Measurements from ENCODE around the gene PABPC3. TPM values are rescaled to one million over a fixed set of nuclear protein-coding genes. Genes with fewer than 3 reads are reported as not detected.

The PABPC3 gene
- total and polyA plus RNA-seq, 10 of the 15 experiments (the other 5 are each of a cell fraction or from before 2014, with no cell fraction given), result 0.04 to 0.87 (median 0.28) TPM

DNA sequence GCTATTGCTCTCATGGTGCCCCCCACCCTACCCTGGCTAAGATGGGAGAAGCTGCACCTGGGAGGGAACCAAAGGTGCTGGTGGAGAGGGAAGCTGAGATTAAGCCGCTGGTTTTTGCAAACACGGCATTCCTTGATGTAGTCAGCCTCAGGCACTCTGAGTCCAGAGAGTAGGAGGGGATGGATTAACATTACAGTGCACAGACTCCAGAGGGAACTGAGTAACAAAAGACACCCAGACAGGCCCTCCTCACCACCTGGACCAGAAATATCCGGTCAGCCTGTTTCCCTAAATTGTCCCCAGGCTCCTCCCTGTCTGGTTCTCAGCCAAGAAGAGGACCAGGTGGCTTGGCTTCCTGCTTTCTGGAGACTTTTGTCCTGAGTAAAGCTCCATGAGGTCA is 28.9 kb upstream of the PABPC3 start:
- H3K9me3 ChIP-seq (replicated peaks; ENCODE audit: control insufficient read depth, insufficient read depth, low read length), result no peaks in the 10 kb centered on the region
- H3K4me1 ChIP-seq (ENCODE audit: control insufficient read depth, insufficient read depth, low read length), result no peaks in the 10 kb centered on the region
- no peak overlapping the region for H3K4me2 ChIP-seq (ENCODE audit: control insufficient read depth, insufficient read depth)
- no peak overlapping the region for H3K27ac ChIP-seq (ENCODE audit: control insufficient read depth, insufficient read depth)
- no peaks in the 10 kb centered on the region for H3K27me3 ChIP-seq (replicated peaks in 1 of 2; ENCODE audit: control insufficient read depth in 2 of 2, insufficient read depth in 2 of 2, low read length in 1 of 2)
- H3K9ac ChIP-seq (ENCODE audit: control insufficient read depth, insufficient read depth, low read length), result no peak overlapping the region
- in situ Hi-C loops (cut with MboI) (no loop called here), intact Hi-C loops (cut with micrococcal nuclease; ENCODE audit: unreplicated experiment) (no loop called here)
- ATAC-seq (no peak), DNase-seq (ENCODE audit: low read depth, low spot score) (no peak), FAIRE-seq (no peak)
- H3K4me3 ChIP-seq, result no peak overlapping the region
- no peaks in the 10 kb centered on the region for H4K20me1 ChIP-seq (ENCODE audit: control insufficient read depth, insufficient read depth)
- TF ChIP-seq, protein P1, sequence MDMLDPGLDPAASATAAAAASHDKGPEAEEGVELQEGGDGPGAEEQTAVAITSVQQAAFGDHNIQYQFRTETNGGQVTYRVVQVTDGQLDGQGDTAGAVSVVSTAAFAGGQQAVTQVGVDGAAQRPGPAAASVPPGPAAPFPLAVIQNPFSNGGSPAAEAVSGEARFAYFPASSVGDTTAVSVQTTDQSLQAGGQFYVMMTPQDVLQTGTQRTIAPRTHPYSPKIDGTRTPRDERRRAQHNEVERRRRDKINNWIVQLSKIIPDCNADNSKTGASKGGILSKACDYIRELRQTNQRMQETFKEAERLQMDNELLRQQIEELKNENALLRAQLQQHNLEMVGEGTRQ (IDR thresholded peaks at IDR 0.05; ENCODE audit: borderline replicate concordance, low read depth, low read length), result no peak
- no peak for TF ChIP-seq LARP7 (IDR thresholded peaks at IDR 0.05)
- TF ChIP-seq RBBP5 (conservative IDR thresholded peaks at IDR 0.05), result no peak
- TF ChIP-seq, protein P2, sequence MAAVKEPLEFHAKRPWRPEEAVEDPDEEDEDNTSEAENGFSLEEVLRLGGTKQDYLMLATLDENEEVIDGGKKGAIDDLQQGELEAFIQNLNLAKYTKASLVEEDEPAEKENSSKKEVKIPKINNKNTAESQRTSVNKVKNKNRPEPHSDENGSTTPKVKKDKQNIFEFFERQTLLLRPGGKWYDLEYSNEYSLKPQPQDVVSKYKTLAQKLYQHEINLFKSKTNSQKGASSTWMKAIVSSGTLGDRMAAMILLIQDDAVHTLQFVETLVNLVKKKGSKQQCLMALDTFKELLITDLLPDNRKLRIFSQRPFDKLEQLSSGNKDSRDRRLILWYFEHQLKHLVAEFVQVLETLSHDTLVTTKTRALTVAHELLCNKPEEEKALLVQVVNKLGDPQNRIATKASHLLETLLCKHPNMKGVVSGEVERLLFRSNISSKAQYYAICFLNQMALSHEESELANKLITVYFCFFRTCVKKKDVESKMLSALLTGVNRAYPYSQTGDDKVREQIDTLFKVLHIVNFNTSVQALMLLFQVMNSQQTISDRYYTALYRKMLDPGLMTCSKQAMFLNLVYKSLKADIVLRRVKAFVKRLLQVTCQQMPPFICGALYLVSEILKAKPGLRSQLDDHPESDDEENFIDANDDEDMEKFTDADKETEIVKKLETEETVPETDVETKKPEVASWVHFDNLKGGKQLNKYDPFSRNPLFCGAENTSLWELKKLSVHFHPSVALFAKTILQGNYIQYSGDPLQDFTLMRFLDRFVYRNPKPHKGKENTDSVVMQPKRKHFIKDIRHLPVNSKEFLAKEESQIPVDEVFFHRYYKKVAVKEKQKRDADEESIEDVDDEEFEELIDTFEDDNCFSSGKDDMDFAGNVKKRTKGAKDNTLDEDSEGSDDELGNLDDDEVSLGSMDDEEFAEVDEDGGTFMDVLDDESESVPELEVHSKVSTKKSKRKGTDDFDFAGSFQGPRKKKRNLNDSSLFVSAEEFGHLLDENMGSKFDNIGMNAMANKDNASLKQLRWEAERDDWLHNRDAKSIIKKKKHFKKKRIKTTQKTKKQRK (IDR thresholded peaks at IDR 0.05; ENCODE audit: low read depth, low read length), result no peak
- TF ChIP-seq, protein P3, sequence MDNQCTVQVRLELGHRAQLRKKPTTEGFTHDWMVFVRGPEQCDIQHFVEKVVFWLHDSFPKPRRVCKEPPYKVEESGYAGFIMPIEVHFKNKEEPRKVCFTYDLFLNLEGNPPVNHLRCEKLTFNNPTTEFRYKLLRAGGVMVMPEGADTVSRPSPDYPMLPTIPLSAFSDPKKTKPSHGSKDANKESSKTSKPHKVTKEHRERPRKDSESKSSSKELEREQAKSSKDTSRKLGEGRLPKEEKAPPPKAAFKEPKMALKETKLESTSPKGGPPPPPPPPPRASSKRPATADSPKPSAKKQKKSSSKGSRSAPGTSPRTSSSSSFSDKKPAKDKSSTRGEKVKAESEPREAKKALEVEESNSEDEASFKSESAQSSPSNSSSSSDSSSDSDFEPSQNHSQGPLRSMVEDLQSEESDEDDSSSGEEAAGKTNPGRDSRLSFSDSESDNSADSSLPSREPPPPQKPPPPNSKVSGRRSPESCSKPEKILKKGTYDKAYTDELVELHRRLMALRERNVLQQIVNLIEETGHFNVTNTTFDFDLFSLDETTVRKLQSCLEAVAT (IDR thresholded peaks at IDR 0.05), result no peak
- TF ChIP-seq KAT2A (conservative IDR thresholded peaks at IDR 0.05; ENCODE audit: control insufficient read depth, low read depth, low read length), result no peak
- TF ChIP-seq SUZ12 (IDR thresholded peaks at IDR 0.05; ENCODE audit: unreplicated experiment), result no peak
- TF ChIP-seq, protein P4, sequence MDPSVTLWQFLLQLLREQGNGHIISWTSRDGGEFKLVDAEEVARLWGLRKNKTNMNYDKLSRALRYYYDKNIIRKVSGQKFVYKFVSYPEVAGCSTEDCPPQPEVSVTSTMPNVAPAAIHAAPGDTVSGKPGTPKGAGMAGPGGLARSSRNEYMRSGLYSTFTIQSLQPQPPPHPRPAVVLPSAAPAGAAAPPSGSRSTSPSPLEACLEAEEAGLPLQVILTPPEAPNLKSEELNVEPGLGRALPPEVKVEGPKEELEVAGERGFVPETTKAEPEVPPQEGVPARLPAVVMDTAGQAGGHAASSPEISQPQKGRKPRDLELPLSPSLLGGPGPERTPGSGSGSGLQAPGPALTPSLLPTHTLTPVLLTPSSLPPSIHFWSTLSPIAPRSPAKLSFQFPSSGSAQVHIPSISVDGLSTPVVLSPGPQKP (IDR thresholded peaks at IDR 0.05; ENCODE audit: low read depth, low read length), result no peak
- no peak for TF ChIP-seq HCFC1 (IDR thresholded peaks at IDR 0.05; ENCODE audit: low read length)
- TF ChIP-seq CEBPB (IDR thresholded peaks at IDR 0.05; ENCODE audit: borderline replicate concordance in 1 of 2, low read depth in 2 of 2, low read length in 2 of 2), result no peak
- TF ChIP-seq RCOR1 (conservative IDR thresholded peaks at IDR 0.05; ENCODE audit: low read depth, low read length), result no peak
- no peak for TF ChIP-seq PAX8 (IDR thresholded peaks at IDR 0.05)
- no peak for TF ChIP-seq MTA3 (IDR thresholded peaks at IDR 0.05; ENCODE audit: borderline replicate concordance, low read length)
- TF ChIP-seq ESRRA (IDR thresholded peaks at IDR 0.05; ENCODE audit: low read length), result no peak
- TF ChIP-seq FOXK2 (IDR thresholded peaks at IDR 0.05), result no peak
- RAD21 ChIA-PET (ENCODE audit: unreplicated experiment), result no interaction called here
- no peaks in the 10 kb centered on the region for H3K36me3 ChIP-seq (ENCODE audit: control insufficient read depth in 2 of 2, insufficient read depth in 2 of 2, low read length in 1 of 2)
- no peak overlapping the region for H2AFZ ChIP-seq (ENCODE audit: control insufficient read depth, low read depth, low read length)
- no peaks in the 10 kb centered on the region for H3K79me2 ChIP-seq (ENCODE audit: control insufficient read depth, insufficient read depth, low read length)
- BruUV-seq (replicated peaks), result no TSS peak
- CTCF ChIA-PET, result interaction anchor here (0.5 kb wide), 1 partner anchor 68 kb away, joined by 3 read pairs; no protein-coding TSS in a partner anchor
- SMC1A ChIA-PET (ENCODE audit: uncharacterized antibody, unreplicated experiment), result no interaction called here
- POLR2A ChIA-PET, result no interaction called here
- WGBS (ENCODE audit: insufficient coverage, insufficient replicate concordance, low lambda C conversion rate, missing lambda C conversion rate), result 29% methylated on average over 3 of the region's 3 CpGs

Measured in GM12878 (cell line).